Umbilical cord (tissue), 2 donors: Measurements from ENCODE around the gene CD109. TPM values are rescaled to one million over a fixed set of nuclear protein-coding genes. Genes with fewer than 3 reads are reported as not detected.

ENCODE experiments used
- DNase-seq: peaks from one replicate; pipeline ENCODE4 v3.0.0-alpha.2; 2015; ENCODE audit warnings: low spot score
- total RNA-seq: library from RNA; depleted of rRNA; stranded (reverse); fragments of >200 nt; gene quantifications from one replicate; pipeline ENCODE4 v1.2.3, GENCODE V29; 2014; ENCODE audit warnings: low replicate concordance; ENCODE audit not compliant: insufficient read depth

CD109 gene
- total RNA-seq, 1 donor from 2014 or later = 37.6 TPM

GRCh38 chr6:73854998-73855718 is 159.2 kb downstream of the CD109 start:
- peak; percentile 56 for DNase-seq

- no peak for DNase-seq
Measured at GRCh38 chr6:73857341-73857890, 161.4 kb downstream of the CD109 start.

GRCh38 chr6:73858376-73858775 is 162.4 kb downstream of the CD109 start:
- no peak for DNase-seq

GRCh38 chr6:73860303-73860702 is 164.3 kb downstream of the CD109 start:
- no peak for DNase-seq

- peak; percentile 0 for DNase-seq
Measured at GRCh38 chr6:73866305-73866704, 170.3 kb downstream of the CD109 start.

GRCh38 chr6:73867411-73867810 is 171.4 kb downstream of the CD109 start:
- DNase-seq = no peak

GRCh38 chr6:73870907-73871306 is 174.9 kb downstream of the CD109 start:
- peak; percentile 1 for DNase-seq

- no peak for DNase-seq
Measured at GRCh38 chr6:73873081-73873480, 177.1 kb downstream of the CD109 start.

Other genes with a start within 250 kb of the CD109 start
- 13.0 TPM for gene CGAS, start 243.9 kb upstream of the CD109 start, total RNA-seq
- gene MTO1, start 234.5 kb upstream of the CD109 start, total RNA-seq = 18.5 TPM
- gene EEF1A1, start 175.2 kb upstream of the CD109 start, total RNA-seq = 18,956 TPM
- gene SLC17A5, start 42.2 kb upstream of the CD109 start, total RNA-seq = 52.0 TPM